ENCODE results near the gene FBXL7.

FBXL7 gene

DNA sequence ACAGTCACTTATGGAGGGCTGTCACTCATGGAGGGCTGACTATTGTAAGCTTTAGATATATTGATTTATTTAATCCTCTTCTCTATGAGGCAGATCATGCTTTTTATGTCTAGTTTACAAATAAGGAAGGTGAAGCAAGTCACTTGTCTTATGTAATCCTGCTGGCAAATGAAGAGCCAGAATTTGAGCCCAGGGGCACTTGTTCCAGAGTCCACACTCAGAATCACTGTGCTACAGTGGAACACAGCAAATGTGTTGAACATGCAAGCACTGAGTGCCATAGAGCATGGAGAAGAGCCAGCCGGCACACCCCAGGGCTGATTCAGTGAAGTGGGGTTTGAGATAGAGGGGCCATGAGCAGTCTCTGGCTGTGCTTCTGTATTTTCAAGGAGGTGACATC is 353.0 kb downstream of the FBXL7 start (continued):
- no peak for TF ChIP-seq ZFP30 (CRISPR knock-in tag; IDR thresholded peaks at IDR 0.05)
- no peak for TF ChIP-seq ISL1 (CRISPR knock-in tag; IDR thresholded peaks at IDR 0.05)
- no peak for TF ChIP-seq TOX (CRISPR knock-in tag; IDR thresholded peaks at IDR 0.05; ENCODE audit: borderline replicate concordance)
- no peak for TF ChIP-seq ZFP3 (CRISPR knock-in tag; IDR thresholded peaks at IDR 0.05)
- TF ChIP-seq, protein P1, sequence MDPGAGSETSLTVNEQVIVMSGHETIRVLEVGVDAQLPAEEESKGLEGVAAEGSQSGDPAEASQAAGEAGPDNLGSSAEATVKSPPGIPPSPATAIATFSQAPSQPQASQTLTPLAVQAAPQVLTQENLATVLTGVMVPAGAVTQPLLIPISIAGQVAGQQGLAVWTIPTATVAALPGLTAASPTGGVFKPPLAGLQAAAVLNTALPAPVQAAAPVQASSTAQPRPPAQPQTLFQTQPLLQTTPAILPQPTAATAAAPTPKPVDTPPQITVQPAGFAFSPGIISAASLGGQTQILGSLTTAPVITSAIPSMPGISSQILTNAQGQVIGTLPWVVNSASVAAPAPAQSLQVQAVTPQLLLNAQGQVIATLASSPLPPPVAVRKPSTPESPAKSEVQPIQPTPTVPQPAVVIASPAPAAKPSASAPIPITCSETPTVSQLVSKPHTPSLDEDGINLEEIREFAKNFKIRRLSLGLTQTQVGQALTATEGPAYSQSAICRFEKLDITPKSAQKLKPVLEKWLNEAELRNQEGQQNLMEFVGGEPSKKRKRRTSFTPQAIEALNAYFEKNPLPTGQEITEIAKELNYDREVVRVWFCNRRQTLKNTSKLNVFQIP (CRISPR knock-in tag; IDR thresholded peaks at IDR 0.05; ENCODE audit: borderline replicate concordance, low read depth) = no peak
- TF ChIP-seq, protein P2, sequence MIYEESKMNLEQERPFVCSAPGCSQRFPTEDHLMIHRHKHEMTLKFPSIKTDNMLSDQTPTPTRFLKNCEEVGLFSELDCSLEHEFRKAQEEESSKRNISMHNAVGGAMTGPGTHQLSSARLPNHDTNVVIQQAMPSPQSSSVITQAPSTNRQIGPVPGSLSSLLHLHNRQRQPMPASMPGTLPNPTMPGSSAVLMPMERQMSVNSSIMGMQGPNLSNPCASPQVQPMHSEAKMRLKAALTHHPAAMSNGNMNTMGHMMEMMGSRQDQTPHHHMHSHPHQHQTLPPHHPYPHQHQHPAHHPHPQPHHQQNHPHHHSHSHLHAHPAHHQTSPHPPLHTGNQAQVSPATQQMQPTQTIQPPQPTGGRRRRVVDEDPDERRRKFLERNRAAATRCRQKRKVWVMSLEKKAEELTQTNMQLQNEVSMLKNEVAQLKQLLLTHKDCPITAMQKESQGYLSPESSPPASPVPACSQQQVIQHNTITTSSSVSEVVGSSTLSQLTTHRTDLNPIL (CRISPR knock-in tag; IDR thresholded peaks at IDR 0.05; ENCODE audit: low read depth) = no peak
- TF ChIP-seq TCF4 (CRISPR knock-in tag; IDR thresholded peaks at IDR 0.05; ENCODE audit: borderline replicate concordance) = no peak

- no peak for TF ChIP-seq TSHZ2 (CRISPR knock-in tag; IDR thresholded peaks at IDR 0.05)
- no peak for TF ChIP-seq OSR1 (CRISPR knock-in tag; IDR thresholded peaks at IDR 0.05)
- no peak for TF ChIP-seq TCF4 (CRISPR knock-in tag; IDR thresholded peaks at IDR 0.05; ENCODE audit: borderline replicate concordance)
- TF ChIP-seq ESRRG (CRISPR knock-in tag; IDR thresholded peaks at IDR 0.05) = no peak
- no peak for TF ChIP-seq SNAI2 (CRISPR knock-in tag; IDR thresholded peaks at IDR 0.05)
- TF ChIP-seq ZFP3 (CRISPR knock-in tag; IDR thresholded peaks at IDR 0.05) = no peak
- no peak for TF ChIP-seq GLIS3 (CRISPR knock-in tag; IDR thresholded peaks at IDR 0.05)
- TF ChIP-seq, protein P2 (CRISPR knock-in tag; IDR thresholded peaks at IDR 0.05; ENCODE audit: low read depth) = no peak
- no peak for TF ChIP-seq PATZ1 (CRISPR knock-in tag; IDR thresholded peaks at IDR 0.05; ENCODE audit: borderline replicate concordance)
- no peak for TF ChIP-seq ZNF8 (CRISPR knock-in tag; IDR thresholded peaks at IDR 0.05)
- no peak for TF ChIP-seq TOX (CRISPR knock-in tag; IDR thresholded peaks at IDR 0.05; ENCODE audit: borderline replicate concordance)
- no peak for TF ChIP-seq ZFP30 (CRISPR knock-in tag; IDR thresholded peaks at IDR 0.05)
- ATAC-seq = no peak
Observed at GRCh38 chr5:15858326-15858725, 358.3 kb downstream of the FBXL7 start.

- no peak for ATAC-seq
- TF ChIP-seq ZFP30 (CRISPR knock-in tag; IDR thresholded peaks at IDR 0.05) (no peak), ESRRG (CRISPR knock-in tag; IDR thresholded peaks at IDR 0.05) (no peak), CSDC2 (CRISPR knock-in tag; IDR thresholded peaks at IDR 0.05) (no peak), ZC3H10 (CRISPR knock-in tag; IDR thresholded peaks at IDR 0.05) (no peak), ZNF565 (CRISPR knock-in tag; conservative IDR thresholded peaks at IDR 0.05; ENCODE audit: low read depth) (no peak), BACH2 (CRISPR knock-in tag; IDR thresholded peaks at IDR 0.05; ENCODE audit: borderline replicate concordance) (no peak), SNAI2 (CRISPR knock-in tag; IDR thresholded peaks at IDR 0.05) (no peak), ARNTL (CRISPR knock-in tag; IDR thresholded peaks at IDR 0.05; ENCODE audit: borderline replicate concordance, low read depth) (no peak), ISL1 (CRISPR knock-in tag; IDR thresholded peaks at IDR 0.05) (no peak), TOX (CRISPR knock-in tag; IDR thresholded peaks at IDR 0.05; ENCODE audit: borderline replicate concordance) (no peak), TSHZ2 (CRISPR knock-in tag; IDR thresholded peaks at IDR 0.05) (no peak), ZFP3 (CRISPR knock-in tag; IDR thresholded peaks at IDR 0.05) (no peak), GLIS3 (CRISPR knock-in tag; IDR thresholded peaks at IDR 0.05) (no peak), ZNF70 (CRISPR knock-in tag; IDR thresholded peaks at IDR 0.05) (no peak), OSR1 (CRISPR knock-in tag; IDR thresholded peaks at IDR 0.05) (no peak)
- TF ChIP-seq, protein P2 (CRISPR knock-in tag; IDR thresholded peaks at IDR 0.05; ENCODE audit: low read depth) = no peak
- TF ChIP-seq, protein P3, sequence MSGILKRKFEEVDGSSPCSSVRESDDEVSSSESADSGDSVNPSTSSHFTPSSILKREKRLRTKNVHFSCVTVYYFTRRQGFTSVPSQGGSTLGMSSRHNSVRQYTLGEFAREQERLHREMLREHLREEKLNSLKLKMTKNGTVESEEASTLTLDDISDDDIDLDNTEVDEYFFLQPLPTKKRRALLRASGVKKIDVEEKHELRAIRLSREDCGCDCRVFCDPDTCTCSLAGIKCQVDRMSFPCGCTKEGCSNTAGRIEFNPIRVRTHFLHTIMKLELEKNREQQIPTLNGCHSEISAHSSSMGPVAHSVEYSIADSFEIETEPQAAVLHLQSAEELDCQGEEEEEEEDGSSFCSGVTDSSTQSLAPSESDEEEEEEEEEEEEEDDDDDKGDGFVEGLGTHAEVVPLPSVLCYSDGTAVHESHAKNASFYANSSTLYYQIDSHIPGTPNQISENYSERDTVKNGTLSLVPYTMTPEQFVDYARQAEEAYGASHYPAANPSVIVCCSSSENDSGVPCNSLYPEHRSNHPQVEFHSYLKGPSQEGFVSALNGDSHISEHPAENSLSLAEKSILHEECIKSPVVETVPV (CRISPR knock-in tag; IDR thresholded peaks at IDR 0.05) = no peak
Observed at GRCh38 chr5:15864536-15865215, 364.7 kb downstream of the FBXL7 start.
